Muscle layer of duodenum (tissue), 2 donors: ENCODE results near the gene SPDYE6.

ENCODE experiments used
- H3K27ac ChIP-seq: one replicate; pipeline ENCODE4 v1.7.0; 2013; ENCODE audit warnings: mild to moderate bottlenecking, low read length
- H3K27me3 ChIP-seq: one replicate; pipeline ENCODE4 v1.7.0; 2013; ENCODE audit warnings: low read depth, mild to moderate bottlenecking, control low read depth, low read length
- H3K36me3 ChIP-seq, 2 donors: one replicate each; pipeline ENCODE4 v1.7.0; 2013; ENCODE audit warnings: low read length in 2 of 2, control low read depth in 1 of 2, mild to moderate bottlenecking in 1 of 2; ENCODE audit not compliant: insufficient read depth in 2 of 2, control insufficient read depth in 1 of 2
- H3K4me1 ChIP-seq, 2 donors: one replicate each; pipeline ENCODE4 v1.7.0; 2013; ENCODE audit warnings: low read length in 2 of 2, mild to moderate bottlenecking in 2 of 2, control low read depth in 1 of 2, moderate library complexity in 1 of 2; ENCODE audit not compliant: insufficient read depth in 2 of 2, control insufficient read depth in 1 of 2
- H3K4me3 ChIP-seq, 2 donors: one replicate each; pipeline ENCODE4 v1.7.0; 2013; ENCODE audit warnings: low read length in 2 of 2, low read depth in 1 of 2, mild to moderate bottlenecking in 1 of 2
- H3K9me3 ChIP-seq, 2 donors: one replicate each; pipeline ENCODE4 v1.7.0; 2013; ENCODE audit warnings: low read length in 2 of 2, control low read depth in 1 of 2, mild to moderate bottlenecking in 1 of 2; ENCODE audit not compliant: control insufficient read depth in 1 of 2
- donor health status: healthy.

The SPDYE6 gene

GRCh38 chr7:102323914-102324195 lies 32.4 kb downstream of the SPDYE6 start:
- Histone ChIP-seq H3K9me3 (no peaks in the 10 kb centered on the region), H3K27me3 (no peaks in the 10 kb centered on the region), H3K27ac (no peak overlapping the region), H3K4me3 (no peak overlapping the region), H3K36me3 (no peaks in the 10 kb centered on the region), H3K4me1 (peaks cover 0 to 4% of the 10 kb centered on the region in 2 donors)

- Histone ChIP-seq H3K27ac (no peak overlapping the region), H3K36me3 (no peaks in the 10 kb centered on the region), H3K4me3 (no peak overlapping the region), H3K4me1 (peaks cover 0 to 4% of the 10 kb centered on the region in 2 donors), H3K9me3 (no peaks in the 10 kb centered on the region), H3K27me3 (no peaks in the 10 kb centered on the region)
These were observed 34.0 kb downstream of the SPDYE6 start for GRCh38 chr7:102322202-102322715.

- H3K4me1 ChIP-seq, result peaks cover 0 to 4% of the 10 kb centered on the region in 2 donors
- no peak overlapping the region for H3K27ac ChIP-seq
- no peaks in the 10 kb centered on the region for H3K36me3 ChIP-seq
- H3K4me3 ChIP-seq, result no peak overlapping the region
- no peaks in the 10 kb centered on the region for H3K27me3 ChIP-seq
- no peaks in the 10 kb centered on the region for H3K9me3 ChIP-seq
These were observed 34.7 kb downstream of the SPDYE6 start for GRCh38 chr7:102321351-102322201.

GRCh38 chr7:102320601-102321350 lies 35.5 kb downstream of the SPDYE6 start:
- Histone ChIP-seq H3K36me3 (no peaks in the 10 kb centered on the region), H3K9me3 (no peaks in the 10 kb centered on the region), H3K4me3 (no peak overlapping the region), H3K27ac (no peak overlapping the region), H3K27me3 (no peaks in the 10 kb centered on the region), H3K4me1 (peaks cover 0 to 4% of the 10 kb centered on the region in 2 donors)

GRCh38 chr7:102320181-102320580 lies 36.1 kb downstream of the SPDYE6 start:
- H3K9me3 ChIP-seq, result no peaks in the 10 kb centered on the region
- H3K27me3 ChIP-seq, result no peaks in the 10 kb centered on the region
- no peak overlapping the region for H3K27ac ChIP-seq
- no peaks in the 10 kb centered on the region for H3K36me3 ChIP-seq
- no peak overlapping the region for H3K4me3 ChIP-seq
- peaks cover 0 to 4% of the 10 kb centered on the region in 2 donors for H3K4me1 ChIP-seq

- Histone ChIP-seq H3K4me3 (no peak overlapping the region), H3K9me3 (no peaks in the 10 kb centered on the region), H3K4me1 (peaks cover 0 to 4% of the 10 kb centered on the region in 2 donors), H3K27me3 (no peaks in the 10 kb centered on the region), H3K36me3 (no peaks in the 10 kb centered on the region), H3K27ac (no peak overlapping the region)
These were observed 36.6 kb downstream of the SPDYE6 start for GRCh38 chr7:102319671-102320070.

- H3K27ac ChIP-seq, result no peak overlapping the region
- no peaks in the 10 kb centered on the region for H3K27me3 ChIP-seq
- peaks cover 0 to 4% of the 10 kb centered on the region in 2 donors for H3K4me1 ChIP-seq
- H3K36me3 ChIP-seq, result no peaks in the 10 kb centered on the region
- H3K9me3 ChIP-seq, result no peaks in the 10 kb centered on the region
- no peak overlapping the region for H3K4me3 ChIP-seq
These were observed 37.7 kb downstream of the SPDYE6 start for GRCh38 chr7:102318482-102318971.

- Histone ChIP-seq H3K27me3 (no peaks in the 10 kb centered on the region), H3K4me3 (no peak overlapping the region), H3K9me3 (no peaks in the 10 kb centered on the region), H3K27ac (no peak overlapping the region), H3K4me1 (peaks cover 0 to 4% of the 10 kb centered on the region in 2 donors), H3K36me3 (no peaks in the 10 kb centered on the region)
These were observed 38.8 kb downstream of the SPDYE6 start for GRCh38 chr7:102317231-102318059.

- no peaks in the 10 kb centered on the region for H3K36me3 ChIP-seq
- H3K4me1 ChIP-seq, result no peaks in the 10 kb centered on the region
- H3K4me3 ChIP-seq, result no peak overlapping the region
- no peaks in the 10 kb centered on the region for H3K9me3 ChIP-seq
- no peaks in the 10 kb centered on the region for H3K27me3 ChIP-seq
- no peak overlapping the region for H3K27ac ChIP-seq
These were observed 42.1 kb downstream of the SPDYE6 start for GRCh38 chr7:102313997-102314780.

- Histone ChIP-seq H3K4me1 (no peaks in the 10 kb centered on the region), H3K4me3 (no peak overlapping the region), H3K27me3 (no peaks in the 10 kb centered on the region), H3K9me3 (no peaks in the 10 kb centered on the region), H3K27ac (no peak overlapping the region), H3K36me3 (peaks cover 0 to 3% of the 10 kb centered on the region in 2 donors)
These were observed 43.9 kb downstream of the SPDYE6 start for GRCh38 chr7:102312317-102312716.
